ENCODE results near the gene BCL2L1. TPM values are rescaled to one million over a fixed set of nuclear protein-coding genes. Genes with fewer than 3 reads are reported as not detected.
A peak's percentile ranks its signal among the peaks of the same experiment; 100 is the strongest.

The BCL2L1 gene
- total RNA-seq, 1 experiment from 2014 or later: 277 TPM

DNA sequence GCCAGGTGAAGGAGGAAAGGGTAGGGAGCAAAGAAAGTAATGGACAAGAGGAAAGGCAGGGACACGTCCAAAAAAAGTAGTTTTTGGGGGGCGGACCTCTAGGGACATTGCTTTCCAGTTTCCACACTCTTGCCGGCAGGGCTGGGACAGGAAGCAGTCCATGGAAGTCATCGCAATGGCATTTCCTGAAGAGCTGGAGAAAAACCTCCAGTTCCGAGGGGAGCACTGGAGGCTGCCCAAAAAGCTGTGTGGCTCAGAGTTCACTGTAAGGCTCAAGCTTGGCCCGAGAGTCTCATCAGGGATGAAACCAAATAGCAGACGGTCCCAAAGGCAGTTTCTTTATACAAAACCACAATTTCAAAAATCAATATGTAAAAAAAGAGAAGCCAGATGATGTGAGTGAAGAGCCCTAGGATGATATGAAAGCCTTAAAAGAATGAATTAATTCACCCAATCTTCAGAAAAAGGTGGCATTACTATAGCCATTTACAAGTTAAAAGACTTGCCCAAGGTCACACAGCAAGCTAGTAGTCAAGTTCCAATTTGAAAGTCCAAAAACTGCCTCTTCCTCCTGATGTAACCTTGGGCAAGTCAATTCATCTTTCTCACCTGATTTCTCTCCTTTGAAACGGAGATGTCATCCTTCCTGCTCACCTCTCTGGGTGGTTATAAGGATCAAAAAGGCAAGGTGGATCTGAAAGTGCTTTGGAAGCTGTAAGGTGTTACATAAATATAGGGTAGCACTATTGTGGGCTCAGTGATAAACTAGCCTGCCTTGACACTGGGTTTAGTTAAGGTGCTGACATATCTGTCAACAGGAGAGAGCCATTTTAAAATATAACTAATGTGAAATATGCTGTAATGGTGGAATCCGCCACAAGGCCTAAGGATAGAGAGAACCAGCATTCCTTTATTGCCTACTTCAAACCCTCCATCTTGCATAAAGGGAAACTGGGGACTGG, 9.1 kb downstream of the BCL2L1 start:
- Histone ChIP-seq H2AFZ (ENCODE audit: low read length) (no peak overlapping the region), H3K9me3 (ENCODE audit: low read length) (no peaks in the 10 kb centered on the region), H3K9ac (ENCODE audit: low read length) (peak overlapping the region; percentile 90), H3K79me2 (ENCODE audit: low read length) (peaks cover 99% of the 10 kb centered on the region), H3F3A (ENCODE audit: low read length, unreplicated experiment) (peaks cover 16% of the 10 kb centered on the region), H3K27ac (ENCODE audit: low read length) (peak overlapping the region; percentile 99), H3K4me3 (ENCODE audit: low read length) (peak overlapping the region; percentile 59), H4K20me1 (ENCODE audit: low read length) (0 out of 2 replicates have a peak, but pooled peaks cover under 1% of the 10 kb centered on the region), H3K4me2 (ENCODE audit: low read length) (peak overlapping the region; percentile 87), H3K4me1 (ENCODE audit: insufficient read depth, low read length) (peaks cover 92% of the 10 kb centered on the region), H3K9me2 (replicated peaks; ENCODE audit: low read length) (no peaks in the 10 kb centered on the region), H3K36me3 (ENCODE audit: low read depth, low read length) (peaks cover 76% of the 10 kb centered on the region), H3K27me3 (ENCODE audit: low read length) (no peaks in the 10 kb centered on the region)
- ChIA-PET POLR2A (ENCODE audit: unreplicated experiment) (interaction anchor here (0.7 to 2.0 kb wide), 5 partner anchors 9 to 49 kb away, joined by 4 to 20 read pairs (median 9); partner anchors contain the start of gene BCL2L1), CTCF (interaction anchor here (0.6 to 1.7 kb wide), 3 partner anchors 10 to 79 kb away, joined by 4 to 16 read pairs (median 4); partner anchors contain the start of gene BCL2L1)
- TSS peak; percentile 54 for BruUV-seq (replicated peaks)
- intact Hi-C loops (cut with micrococcal nuclease): loop anchor here (1.0 to 2.0 kb wide), 3 partner anchors 9 to 33 kb away; no protein-coding TSS in a partner anchor
- ATAC-seq: peak; percentile 65
- TF ChIP-seq EZH2 (IDR thresholded peaks at IDR 0.05; ENCODE audit: low read length, unreplicated experiment): no peak
- TF ChIP-seq, protein P1, sequence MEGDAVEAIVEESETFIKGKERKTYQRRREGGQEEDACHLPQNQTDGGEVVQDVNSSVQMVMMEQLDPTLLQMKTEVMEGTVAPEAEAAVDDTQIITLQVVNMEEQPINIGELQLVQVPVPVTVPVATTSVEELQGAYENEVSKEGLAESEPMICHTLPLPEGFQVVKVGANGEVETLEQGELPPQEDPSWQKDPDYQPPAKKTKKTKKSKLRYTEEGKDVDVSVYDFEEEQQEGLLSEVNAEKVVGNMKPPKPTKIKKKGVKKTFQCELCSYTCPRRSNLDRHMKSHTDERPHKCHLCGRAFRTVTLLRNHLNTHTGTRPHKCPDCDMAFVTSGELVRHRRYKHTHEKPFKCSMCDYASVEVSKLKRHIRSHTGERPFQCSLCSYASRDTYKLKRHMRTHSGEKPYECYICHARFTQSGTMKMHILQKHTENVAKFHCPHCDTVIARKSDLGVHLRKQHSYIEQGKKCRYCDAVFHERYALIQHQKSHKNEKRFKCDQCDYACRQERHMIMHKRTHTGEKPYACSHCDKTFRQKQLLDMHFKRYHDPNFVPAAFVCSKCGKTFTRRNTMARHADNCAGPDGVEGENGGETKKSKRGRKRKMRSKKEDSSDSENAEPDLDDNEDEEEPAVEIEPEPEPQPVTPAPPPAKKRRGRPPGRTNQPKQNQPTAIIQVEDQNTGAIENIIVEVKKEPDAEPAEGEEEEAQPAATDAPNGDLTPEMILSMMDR (conservative IDR thresholded peaks at IDR 0.05; ENCODE audit: low read depth, low read length): no peak
- TF ChIP-seq EZH2phosphoT487 (IDR thresholded peaks at IDR 0.05; ENCODE audit: borderline replicate concordance, low read length): no peak
- peak; percentile 97 for DNase-seq

- TF ChIP-seq EZH2phosphoT487 (IDR thresholded peaks at IDR 0.05; ENCODE audit: borderline replicate concordance, low read length) (no peak), EZH2 (IDR thresholded peaks at IDR 0.05; ENCODE audit: low read length, unreplicated experiment) (no peak)
- TF ChIP-seq, protein P1 (conservative IDR thresholded peaks at IDR 0.05; ENCODE audit: low read depth, low read length): no peak
- Histone ChIP-seq H3K27ac (ENCODE audit: low read length) (peak overlapping the region; percentile 99), H3K79me2 (ENCODE audit: low read length) (peaks cover 99% of the 10 kb centered on the region), H3F3A (ENCODE audit: low read length, unreplicated experiment) (peaks cover 16% of the 10 kb centered on the region), H3K4me3 (ENCODE audit: low read length) (peak overlapping the region; percentile 59), H2AFZ (ENCODE audit: low read length) (no peak overlapping the region), H3K27me3 (ENCODE audit: low read length) (no peaks in the 10 kb centered on the region), H3K36me3 (ENCODE audit: low read depth, low read length) (peaks cover 79% of the 10 kb centered on the region), H3K4me1 (ENCODE audit: insufficient read depth, low read length) (peaks cover 92% of the 10 kb centered on the region), H4K20me1 (ENCODE audit: low read length) (no peaks in the 10 kb centered on the region), H3K9me3 (ENCODE audit: low read length) (no peaks in the 10 kb centered on the region), H3K9ac (ENCODE audit: low read length) (peak overlapping the region; percentile 90), H3K4me2 (ENCODE audit: low read length) (peak overlapping the region; percentile 87), H3K9me2 (replicated peaks; ENCODE audit: low read length) (no peaks in the 10 kb centered on the region)
- ChIA-PET CTCF (interaction anchor here (1.7 kb wide), 1 partner anchor 11 kb away, joined by 16 read pairs; the partner anchor contains the start of gene BCL2L1), POLR2A (ENCODE audit: unreplicated experiment) (interaction anchor here (0.6 to 2.0 kb wide), 7 partner anchors 8 to 54 kb away, joined by 3 to 20 read pairs (median 8); partner anchors contain the start of gene BCL2L1)
- TSS peak; percentile 15 for BruUV-seq (replicated peaks)
- ATAC-seq (peak; percentile 44), DNase-seq (peak; percentile 97)
- intact Hi-C loops (cut with micrococcal nuclease): loop anchor here (1.0 to 2.0 kb wide), 4 partner anchors 8 to 32 kb away; no protein-coding TSS in a partner anchor
Observed at GRCh38 chr20:31712564-31713311, 9.9 kb downstream of the BCL2L1 start.

All from PC-3 (cell line).